GM23338 (cell line): Measurements from ENCODE around the gene INPP5K. TPM values are rescaled to one million over a fixed set of nuclear protein-coding genes. Genes with fewer than 3 reads are reported as not detected.

Source experiments
- ATAC-seq: fragments of 200-7000 bp; cut with Tn5 transposase; 3 replicates; pipeline ENCODE4 v1.9.1; 2020
- DNase-seq: peaks from one replicate; pipeline ENCODE4 v3.0.0-alpha.2; 2015; ENCODE audit warnings: low spot score
- H2AFZ ChIP-seq: fragments of 200-600 bp; sonication (generic); 2 replicates; pipeline ENCODE4 v1.8.0; 2016; ENCODE audit warnings: antibody characterized with exemption, mild to moderate bottlenecking, moderate library complexity
- H3F3A ChIP-seq: fragments of 200-600 bp; sonication (generic); replicated peaks from 2 replicates; pipeline ENCODE4 v1.8.0; 2017; ENCODE audit warnings: antibody characterized with exemption, mixed run types, low read depth
- H3K27ac ChIP-seq: fragments of 200-600 bp; sonication (generic); 2 replicates; pipeline ENCODE4 v1.6.1; 2016; ENCODE audit warnings: low read depth
- H3K27me3 ChIP-seq: fragments of 200-600 bp; sonication (generic); 2 replicates; pipeline ENCODE4 v1.8.0; 2016; ENCODE audit warnings: mild to moderate bottlenecking, mixed run types, moderate library complexity; ENCODE audit not compliant: insufficient read depth
- H3K36me3 ChIP-seq: fragments of 200-600 bp; sonication (generic); 2 replicates; pipeline ENCODE4 v1.8.0; 2016; ENCODE audit warnings: mild to moderate bottlenecking; ENCODE audit not compliant: insufficient read depth
- H3K4me1 ChIP-seq: fragments of 200-600 bp; sonication (generic); 2 replicates; pipeline ENCODE4 v1.8.0; 2016; ENCODE audit warnings: mild to moderate bottlenecking, moderate library complexity; ENCODE audit not compliant: insufficient read depth
- H3K4me2 ChIP-seq: fragments of 200-600 bp; sonication (generic); 2 replicates; pipeline ENCODE4 v1.7.1; 2017; ENCODE audit warnings: mixed run types
- H3K4me3 ChIP-seq: fragments of 200-600 bp; sonication (generic); 2 replicates; pipeline ENCODE4 v1.6.1; 2016; ENCODE audit warnings: mixed run types
- H3K79me2 ChIP-seq: fragments of 200-600 bp; sonication (generic); replicated peaks from 2 replicates; pipeline ENCODE4 v1.8.0; 2017; ENCODE audit warnings: mild to moderate bottlenecking; ENCODE audit not compliant: insufficient read depth
- H3K9me2 ChIP-seq: fragments of 200-600 bp; sonication (generic); 2 replicates; pipeline ENCODE4 v1.8.0; 2017; ENCODE audit not compliant: insufficient read depth
- H4K20me1 ChIP-seq: fragments of 200-600 bp; sonication (generic); replicated peaks from 2 replicates; pipeline ENCODE4 v1.8.0; 2017; ENCODE audit warnings: mild to moderate bottlenecking; ENCODE audit not compliant: insufficient read depth
- H3K27ac Mint-ChIP-seq: 2 replicates; pipeline ENCODE4 v1.8.0; 2020; ENCODE audit warnings: inconsistent platforms, mild to moderate bottlenecking, moderate library complexity, mixed read lengths
- H3K27me3 Mint-ChIP-seq: 3 replicates; pipeline ENCODE4 v1.8.0; 2022; ENCODE audit warnings: low read depth, mild to moderate bottlenecking, moderate library complexity, mixed read lengths, inconsistent platforms; ENCODE audit not compliant: insufficient read depth, poor library complexity
- H3K36me3 Mint-ChIP-seq: 3 replicates; pipeline ENCODE4 v1.8.0; 2021; ENCODE audit warnings: low read depth, mild to moderate bottlenecking, inconsistent platforms, moderate library complexity, mixed read lengths
- H3K4me1 Mint-ChIP-seq: 3 replicates; pipeline ENCODE4 v1.8.0; 2020; ENCODE audit warnings: mild to moderate bottlenecking, inconsistent platforms, mixed read lengths
- H3K4me3 Mint-ChIP-seq: 3 replicates; pipeline ENCODE4 v1.8.0; 2021; ENCODE audit warnings: moderate library complexity, mild to moderate bottlenecking, inconsistent platforms, mixed read lengths
- H3K9me3 Mint-ChIP-seq: 3 replicates; pipeline ENCODE4 v1.8.0; 2020; ENCODE audit warnings: moderate library complexity, mild to moderate bottlenecking, inconsistent platforms, mixed read lengths
- CREB1 ChIP-seq: fragments of 250-450 bp; sonication (Bioruptor Pico); IDR thresholded peaks from 2 replicates; pipeline ENCODE4 v1.5.0; 2020; ENCODE audit warnings: low read depth, mild to moderate bottlenecking, moderate library complexity
- CTCF ChIP-seq, 2 experiments: fragments of 200-600 bp in 1 of 2; sonication (generic) in 1 of 2; conservative IDR thresholded peaks; 2 replicates each; pipeline versions ENCODE4 v1.5.1 to v1.6.1; 2016 to 2017; ENCODE audit warnings: antibody characterized with exemption in 2 of 2, low read depth in 2 of 2, mild to moderate bottlenecking in 2 of 2, moderate library complexity in 1 of 2
- EZH2 ChIP-seq: fragments of 200-600 bp; sonication (generic); IDR thresholded peaks from one replicate; pipeline ENCODE4 v1.8.0; 2017; ENCODE audit warnings: antibody characterized with exemption, mild to moderate bottlenecking, low read depth; ENCODE audit not compliant: unreplicated experiment
- EZH2phosphoT487 ChIP-seq: fragments of 200-600 bp; sonication (generic); IDR thresholded peaks from one replicate; pipeline ENCODE4 v1.8.1; 2018; ENCODE audit warnings: antibody characterized with exemption; ENCODE audit not compliant: unreplicated experiment
- polyA plus RNA-seq: library from polyadenylated mRNA; unstranded; fragments of >200 nt; fragmentation: Nextera tagmentation; extraction: Ambion mirVana; gene quantifications from 2 replicates; pipeline ENCODE4 v1.2.1, GENCODE V29; 2016
- total RNA-seq: library from RNA; depleted of rRNA; stranded (reverse); fragments of >200 nt; shearing (Covaris generic); gene quantifications from 2 replicates; pipeline ENCODE4 v1.2.3, GENCODE V29; 2014
- TF ChIP-seq, protein P1 (sequence below): fragments of 250-450 bp; sonication (Bioruptor Pico); IDR thresholded peaks from 2 replicates; pipeline ENCODE4 v1.5.0; 2020; ENCODE audit warnings: mild to moderate bottlenecking, moderate library complexity

The INPP5K gene
- total and polyA plus RNA-seq, 2 experiments from 2014 or later = 8.4 to 29.7 TPM

GRCh38 chr17:1545618-1546017 lies 29.2 kb upstream of the INPP5K start (continued):
- TF ChIP-seq, protein P1, sequence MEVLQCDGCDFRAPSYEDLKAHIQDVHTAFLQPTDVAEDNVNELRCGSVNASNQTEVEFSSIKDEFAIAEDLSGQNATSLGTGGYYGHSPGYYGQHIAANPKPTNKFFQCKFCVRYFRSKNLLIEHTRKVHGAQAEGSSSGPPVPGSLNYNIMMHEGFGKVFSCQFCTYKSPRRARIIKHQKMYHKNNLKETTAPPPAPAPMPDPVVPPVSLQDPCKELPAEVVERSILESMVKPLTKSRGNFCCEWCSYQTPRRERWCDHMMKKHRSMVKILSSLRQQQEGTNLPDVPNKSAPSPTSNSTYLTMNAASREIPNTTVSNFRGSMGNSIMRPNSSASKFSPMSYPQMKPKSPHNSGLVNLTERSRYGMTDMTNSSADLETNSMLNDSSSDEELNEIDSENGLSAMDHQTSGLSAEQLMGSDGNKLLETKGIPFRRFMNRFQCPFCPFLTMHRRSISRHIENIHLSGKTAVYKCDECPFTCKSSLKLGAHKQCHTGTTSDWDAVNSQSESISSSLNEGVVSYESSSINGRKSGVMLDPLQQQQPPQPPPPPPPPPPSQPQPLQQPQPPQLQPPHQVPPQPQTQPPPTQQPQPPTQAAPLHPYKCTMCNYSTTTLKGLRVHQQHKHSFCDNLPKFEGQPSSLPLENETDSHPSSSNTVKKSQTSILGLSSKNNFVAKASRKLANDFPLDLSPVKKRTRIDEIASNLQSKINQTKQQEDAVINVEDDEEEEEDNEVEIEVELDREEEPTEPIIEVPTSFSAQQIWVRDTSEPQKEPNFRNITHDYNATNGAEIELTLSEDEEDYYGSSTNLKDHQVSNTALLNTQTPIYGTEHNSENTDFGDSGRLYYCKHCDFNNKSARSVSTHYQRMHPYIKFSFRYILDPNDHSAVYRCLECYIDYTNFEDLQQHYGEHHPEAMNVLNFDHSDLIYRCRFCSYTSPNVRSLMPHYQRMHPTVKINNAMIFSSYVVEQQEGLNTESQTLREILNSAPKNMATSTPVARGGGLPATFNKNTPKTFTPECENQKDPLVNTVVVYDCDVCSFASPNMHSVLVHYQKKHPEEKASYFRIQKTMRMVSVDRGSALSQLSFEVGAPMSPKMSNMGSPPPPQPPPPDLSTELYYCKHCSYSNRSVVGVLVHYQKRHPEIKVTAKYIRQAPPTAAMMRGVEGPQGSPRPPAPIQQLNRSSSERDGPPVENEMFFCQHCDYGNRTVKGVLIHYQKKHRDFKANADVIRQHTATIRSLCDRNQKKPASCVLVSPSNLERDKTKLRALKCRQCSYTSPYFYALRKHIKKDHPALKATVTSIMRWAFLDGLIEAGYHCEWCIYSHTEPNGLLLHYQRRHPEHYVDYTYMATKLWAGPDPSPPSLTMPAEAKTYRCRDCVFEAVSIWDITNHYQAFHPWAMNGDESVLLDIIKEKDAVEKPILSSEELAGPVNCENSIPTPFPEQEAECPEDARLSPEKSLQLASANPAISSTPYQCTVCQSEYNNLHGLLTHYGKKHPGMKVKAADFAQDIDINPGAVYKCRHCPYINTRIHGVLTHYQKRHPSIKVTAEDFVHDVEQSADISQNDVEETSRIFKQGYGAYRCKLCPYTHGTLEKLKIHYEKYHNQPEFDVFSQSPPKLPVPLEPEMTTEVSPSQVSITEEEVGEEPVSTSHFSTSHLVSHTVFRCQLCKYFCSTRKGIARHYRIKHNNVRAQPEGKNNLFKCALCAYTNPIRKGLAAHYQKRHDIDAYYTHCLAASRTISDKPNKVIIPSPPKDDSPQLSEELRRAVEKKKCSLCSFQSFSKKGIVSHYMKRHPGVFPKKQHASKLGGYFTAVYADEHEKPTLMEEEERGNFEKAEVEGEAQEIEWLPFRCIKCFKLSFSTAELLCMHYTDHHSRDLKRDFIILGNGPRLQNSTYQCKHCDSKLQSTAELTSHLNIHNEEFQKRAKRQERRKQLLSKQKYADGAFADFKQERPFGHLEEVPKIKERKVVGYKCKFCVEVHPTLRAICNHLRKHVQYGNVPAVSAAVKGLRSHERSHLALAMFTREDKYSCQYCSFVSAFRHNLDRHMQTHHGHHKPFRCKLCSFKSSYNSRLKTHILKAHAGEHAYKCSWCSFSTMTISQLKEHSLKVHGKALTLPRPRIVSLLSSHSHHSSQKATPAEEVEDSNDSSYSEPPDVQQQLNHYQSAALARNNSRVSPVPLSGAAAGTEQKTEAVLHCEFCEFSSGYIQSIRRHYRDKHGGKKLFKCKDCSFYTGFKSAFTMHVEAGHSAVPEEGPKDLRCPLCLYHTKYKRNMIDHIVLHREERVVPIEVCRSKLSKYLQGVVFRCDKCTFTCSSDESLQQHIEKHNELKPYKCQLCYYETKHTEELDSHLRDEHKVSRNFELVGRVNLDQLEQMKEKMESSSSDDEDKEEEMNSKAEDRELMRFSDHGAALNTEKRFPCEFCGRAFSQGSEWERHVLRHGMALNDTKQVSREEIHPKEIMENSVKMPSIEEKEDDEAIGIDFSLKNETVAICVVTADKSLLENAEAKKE = no peak
- TF ChIP-seq CTCF (conservative IDR thresholded peaks at IDR 0.05; ENCODE audit: low read depth in 2 of 2) = no peak

- no peak for DNase-seq
- no peaks in the 10 kb centered on the region for H3K79me2 ChIP-seq
- no peaks in the 10 kb centered on the region for H3K4me1 ChIP-seq
- TF ChIP-seq, protein P1 = no peak
- TF ChIP-seq EZH2 (no peak), EZH2phosphoT487 (no peak), CREB1 (CRISPR knock-in tag) (no peak)
Observed at GRCh38 chr17:1542316-1542715, 25.9 kb upstream of the INPP5K start.

More at GRCh38 chr17:1542316-1542715, 25.9 kb upstream of the INPP5K start:
- H3K4me3 ChIP-seq = no peak overlapping the region
- Mint-ChIP-seq H3K27ac (no peak overlapping the region), H3K27me3 (no peaks in the 10 kb centered on the region), H3K9me3 (no peaks in the 10 kb centered on the region), H3K4me3 (no peak overlapping the region), H3K4me1 (peaks cover 3% of the 10 kb centered on the region; the same call in 1 of the 3 replicates), H3K36me3 (peaks cover 47% of the 10 kb centered on the region)
- no peak overlapping the region for H3K4me2 ChIP-seq
- no peak for ATAC-seq
- H3K36me3 ChIP-seq = peaks cover 34% of the 10 kb centered on the region
- H3F3A ChIP-seq = no peaks in the 10 kb centered on the region
- no peaks in the 10 kb centered on the region for H3K9me2 ChIP-seq
- H4K20me1 ChIP-seq = peaks cover 5% of the 10 kb centered on the region; the same call in 1 of the 2 replicates
- no peak overlapping the region for H2AFZ ChIP-seq
- H3K27ac ChIP-seq = no peak overlapping the region
- no peaks in the 10 kb centered on the region for H3K27me3 ChIP-seq
